Heart left ventricle (tissue), 16 donors: ENCODE data around the gene FADS2. TPM values are rescaled to one million over a fixed set of nuclear protein-coding genes. Genes with fewer than 3 reads are reported as not detected.

Experiments used
- ATAC-seq, 4 donors: fragments of 200-7000 bp; cut with Tn5 transposase; one replicate each; pipeline ENCODE4 v1.9.1; 2020 to 2022; ENCODE audit warnings: moderate library complexity in 4 of 4, mild to moderate bottlenecking in 3 of 4, moderate number of reproducible peaks in 1 of 4
- DNase-seq, 5 donors: peaks; one replicate each; pipeline ENCODE4 v3.0.0-alpha.2; 2020
- H3K27ac ChIP-seq, 12 donors: fragments of 200-600 bp; sonication (generic) in 4 of 12; one replicate each; pipeline versions ENCODE4 v1.5.0 to v1.8.0; 2016 to 2022; ENCODE audit warnings: mild to moderate bottlenecking in 2 of 12
- H3K27me3 ChIP-seq, 9 donors: fragments of 200-600 bp; sonication (generic) in 2 of 9; one replicate each; pipeline versions ENCODE4 v1.5.1 to v1.8.0; 2016 to 2022; ENCODE audit warnings: mild to moderate bottlenecking in 3 of 9
- H3K36me3 ChIP-seq, 9 donors: fragments of 200-600 bp; sonication (generic) in 2 of 9; one replicate each; pipeline versions ENCODE4 v1.5.0 to v1.8.0; 2018 to 2022; ENCODE audit warnings: mild to moderate bottlenecking in 2 of 9
- H3K4me1 ChIP-seq, 12 donors: fragments of 200-600 bp; sonication (generic) in 4 of 12; one replicate each; pipeline versions ENCODE4 v1.5.0 to v1.8.0; 2016 to 2022; ENCODE audit warnings: mild to moderate bottlenecking in 3 of 12
- H3K4me3 ChIP-seq, 12 donors: fragments of 200-600 bp; sonication (generic) in 4 of 12; one replicate each; pipeline versions ENCODE4 v1.5.0 to v1.8.0; 2017 to 2022; ENCODE audit warnings: mild to moderate bottlenecking in 9 of 12, moderate library complexity in 4 of 12
- H3K9me3 ChIP-seq, 12 donors: fragments of 200-600 bp; sonication (generic) in 4 of 12; one replicate each; pipeline versions ENCODE4 v1.5.0 to v1.8.0; 2016 to 2022; ENCODE audit warnings: mild to moderate bottlenecking in 1 of 12
- CTCF ChIP-seq, 12 donors: fragments of 200-600 bp; sonication (generic) in 4 of 12; IDR thresholded peaks; one replicate each; pipeline versions ENCODE4 v1.5.0 to v1.8.0; 2018 to 2022; ENCODE audit warnings: antibody characterized with exemption in 12 of 12, mild to moderate bottlenecking in 5 of 12
- POLR2A ChIP-seq, 2 donors: fragments of 450-650 bp; IDR thresholded peaks; one replicate each; pipeline ENCODE4 v1.6.1; 2017; ENCODE audit warnings: antibody characterized with exemption in 2 of 2, mild to moderate bottlenecking in 2 of 2, moderate library complexity in 2 of 2
- WGBS, 4 donors: extraction: QIAGEN DNeasy Blood & Tissue Kit in 2 of 4; methylation state at CpG; one replicate each; pipeline versions ENCODE4 v1.1.5 to v1.1.7; 2013 to 2018; 5-methylcytosine and 5-hydroxymethylcytosine counted together
- intact Hi-C, 10 donors: fragments of 100-400 bp; cut with DNase I; formaldehyde crosslinking; loops; one replicate each; pipeline versions ENCODE4 v1.11.1 to v1.14.2; 2022
- polyA plus RNA-seq, 2 donors: library from polyadenylated mRNA; stranded (reverse); fragments of 200-250 nt; gene quantifications; one replicate each; pipeline ENCODE4 v1.2.3, GENCODE V29; 2013
- total RNA-seq, 9 donors: library from RNA; depleted of rRNA in 2 of 9; stranded (reverse); fragments of >200 nt in 2 of 9; fragmentation: NEBNext Ultra II Directional in 3 of 9; extraction: Animal tissue kit (Norgen Biotek cat#: 25700) in 3 of 9; gene quantifications; one replicate each; pipeline versions ENCODE4 v1.1.0 to v1.2.4, GENCODE V29; 2016 to 2023
- donor health status: ischemic (EF 13 %, LVEDD 7.1; RV severe dilation, severe dysfunction).
- donor health status: healthy with polysubstance abuse.
- donor health status: DM: no; HTN: yes; CAD: no.
- donor health status: DM: no; HTN: no; CAD: no.
- donor health status: ischemic (EF 25% LVEDD 6.9; RV normal size, moderate dysfunction).
- donor health status: ischemic (EF 25% LVEDD 5.7; RV mildly dilated, moderate dysfunction).
- donor health status: healthy.
- donor health status: DM: yes; HTN: yes; CAD: no.
- donor health status: ischemic (EF 35%, LVEDD 5.7; RV mildly dilated, moderate dysfunction).
- donor health status: nonischemic (EF 11% LVEDD 7.7; RV severe dilation, severe dysfunction).
- donor health status: DM: yes; HTN: yes; CAD: no.
- donor health status: PGD.
- donor health status: ischemic (EF 29% LVEDD 5.4; RV normal size, mild dysfunction).
- donor health status: nonischemic (EF 23%, LVEDD 6.1; RV moderate dilation, normal function).

Gene FADS2
- total and polyA plus RNA-seq, 11 donors = 2.6 to 43.6 (median 19.2) TPM

GRCh38 chr11:61799665-61800284 is 28.3 kb upstream of the FADS2 start:
- no peak overlapping the region for H3K4me3 ChIP-seq
- TF ChIP-seq POLR2A (IDR thresholded peaks at IDR 0.05) (no peak), CTCF (IDR thresholded peaks at IDR 0.05) (no peak)
- peaks cover 0 to 14% (median 6%) of the 10 kb centered on the region in 12 donors for H3K4me1 ChIP-seq
- 96 to 100% (median 96%) methylated on average over 2 of the region's 2 CpGs for WGBS, 4 donors
- ATAC-seq = no peak
- no peak overlapping the region for H3K27ac ChIP-seq
- DNase-seq = no peak
- H3K9me3 ChIP-seq = no peaks in the 10 kb centered on the region
- intact Hi-C loops = loop anchor here (5.0 to 10.0 kb wide), 11 partner anchors 73 to 575 kb away; partner anchors contain the start of genes BEST1 (in 1 of the 10) and FADS3 (in 1 of the 10)
- H3K36me3 ChIP-seq = peaks cover 0 to 53% (median 26%) of the 10 kb centered on the region in 9 donors
- no peaks in the 10 kb centered on the region for H3K27me3 ChIP-seq

GRCh38 chr11:61800331-61801281 is 27.5 kb upstream of the FADS2 start:
- Histone ChIP-seq H3K9me3 (no peaks in the 10 kb centered on the region), H3K27me3 (no peaks in the 10 kb centered on the region), H3K4me3 (no peak overlapping the region), H3K4me1 (peaks cover 0 to 14% (median 6%) of the 10 kb centered on the region in 12 donors), H3K36me3 (peaks cover 0 to 58% (median 31%) of the 10 kb centered on the region in 9 donors), H3K27ac (no peak overlapping the region)
- intact Hi-C loops = loop anchor here in 1 of 10 donors (5.0 kb wide), 1 partner anchor 152 kb away; the partner anchor contains the start of gene BEST1
- no peak for ATAC-seq
- WGBS, 4 donors = 78 to 97% (median 92%) methylated on average over 3 of the region's 3 CpGs
- TF ChIP-seq CTCF (IDR thresholded peaks at IDR 0.05) (no peak), POLR2A (IDR thresholded peaks at IDR 0.05) (no peak)
- DNase-seq = no peak

GRCh38 chr11:61802605-61803004 is 25.5 kb upstream of the FADS2 start:
- Histone ChIP-seq H3K4me1 (peaks cover 0 to 10% (median 3%) of the 10 kb centered on the region in 12 donors), H3K4me3 (no peak overlapping the region), H3K36me3 (peaks cover 0 to 63% (median 35%) of the 10 kb centered on the region in 9 donors), H3K9me3 (no peaks in the 10 kb centered on the region), H3K27ac (no peak overlapping the region), H3K27me3 (no peaks in the 10 kb centered on the region)
- 88 to 93% (median 92%) methylated on average over 5 to 6 of the region's 6 CpGs for WGBS, 4 donors
- TF ChIP-seq CTCF (IDR thresholded peaks at IDR 0.05) (no peak), POLR2A (IDR thresholded peaks at IDR 0.05) (no peak)
- DNase-seq (no peak), ATAC-seq (no peak)
- intact Hi-C loops = loop anchor here in 1 of 10 donors (5.0 kb wide), 1 partner anchor 150 kb away; the partner anchor contains the start of gene BEST1
